Stimulated activated CD4-positive, alpha-beta T cell treated with anti-CD3 and anti-CD28 coated beads, Interleukin-4, amount 100 ng/mL, for 48 hours (primary cell): ENCODE measurements around the gene GAB1.

ENCODE experiments used
- DNase-seq, 2 donors: peaks; one replicate each; pipeline ENCODE4 v3.0.0-alpha.2; 2020; ENCODE audit warnings: low read depth in 2 of 2

GAB1 gene

DNA sequence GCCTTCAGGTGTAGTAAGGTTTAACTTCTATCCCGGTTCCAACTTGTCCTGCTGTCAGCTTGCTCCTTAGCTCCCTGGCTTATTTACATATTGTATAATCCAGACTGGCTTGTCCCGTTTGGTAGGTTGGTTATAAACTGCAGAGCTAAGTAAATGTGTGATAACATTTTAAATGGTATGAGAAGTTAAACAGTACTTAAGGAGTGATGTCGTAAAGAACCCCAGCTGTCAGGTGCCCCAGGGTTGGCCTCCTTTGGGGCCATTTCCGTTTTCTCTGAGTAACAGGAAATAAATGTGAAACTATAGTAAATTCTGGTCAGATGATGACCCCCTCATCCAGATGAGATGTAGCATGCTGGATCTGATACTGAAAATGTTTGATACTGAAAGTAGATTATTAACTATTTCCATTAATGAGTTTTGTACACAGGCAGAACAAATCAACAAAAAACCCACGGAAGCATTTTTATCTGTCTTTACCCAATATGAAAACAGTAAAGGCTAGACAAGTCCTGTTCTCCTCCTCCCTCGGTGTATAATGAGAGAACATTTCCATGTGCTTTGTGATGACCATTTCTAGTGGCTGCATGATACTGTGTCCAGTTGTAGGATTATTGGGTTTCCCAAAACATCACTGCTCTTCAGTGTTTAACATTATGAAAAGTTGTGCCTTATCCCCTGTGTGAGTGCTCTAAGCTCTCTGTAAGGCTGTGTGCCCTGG is 22.4 kb downstream of the GAB1 start:
- peak in 1 of 2 donors; percentile 16 for DNase-seq

DNA sequence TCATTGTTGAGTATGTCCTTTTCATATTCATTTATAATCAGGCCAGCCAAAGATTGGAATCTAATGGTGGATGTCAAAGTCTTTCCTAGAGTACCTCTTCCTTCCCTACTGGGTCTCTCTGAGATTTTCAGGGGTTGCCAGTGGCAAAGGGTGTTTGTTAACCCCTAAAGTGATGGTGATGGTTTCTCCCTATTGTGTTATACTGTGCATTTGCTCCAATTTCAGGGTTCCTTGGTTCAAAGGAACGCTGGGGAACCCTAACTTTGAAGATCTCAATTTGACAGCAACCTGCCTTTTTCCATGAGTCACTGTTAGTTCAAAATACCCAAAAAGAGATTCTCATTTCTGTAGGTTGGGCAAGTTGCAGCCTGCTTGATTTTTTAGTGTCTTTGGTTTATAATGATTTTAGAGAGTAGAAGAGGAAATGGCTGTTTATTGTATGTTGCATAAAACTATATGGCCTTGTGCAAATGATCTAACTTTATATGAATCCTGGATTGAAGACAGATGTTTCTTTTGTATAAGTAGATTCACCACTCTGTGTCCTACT is 23.0 kb downstream of the GAB1 start:
- no peak for DNase-seq

DNA sequence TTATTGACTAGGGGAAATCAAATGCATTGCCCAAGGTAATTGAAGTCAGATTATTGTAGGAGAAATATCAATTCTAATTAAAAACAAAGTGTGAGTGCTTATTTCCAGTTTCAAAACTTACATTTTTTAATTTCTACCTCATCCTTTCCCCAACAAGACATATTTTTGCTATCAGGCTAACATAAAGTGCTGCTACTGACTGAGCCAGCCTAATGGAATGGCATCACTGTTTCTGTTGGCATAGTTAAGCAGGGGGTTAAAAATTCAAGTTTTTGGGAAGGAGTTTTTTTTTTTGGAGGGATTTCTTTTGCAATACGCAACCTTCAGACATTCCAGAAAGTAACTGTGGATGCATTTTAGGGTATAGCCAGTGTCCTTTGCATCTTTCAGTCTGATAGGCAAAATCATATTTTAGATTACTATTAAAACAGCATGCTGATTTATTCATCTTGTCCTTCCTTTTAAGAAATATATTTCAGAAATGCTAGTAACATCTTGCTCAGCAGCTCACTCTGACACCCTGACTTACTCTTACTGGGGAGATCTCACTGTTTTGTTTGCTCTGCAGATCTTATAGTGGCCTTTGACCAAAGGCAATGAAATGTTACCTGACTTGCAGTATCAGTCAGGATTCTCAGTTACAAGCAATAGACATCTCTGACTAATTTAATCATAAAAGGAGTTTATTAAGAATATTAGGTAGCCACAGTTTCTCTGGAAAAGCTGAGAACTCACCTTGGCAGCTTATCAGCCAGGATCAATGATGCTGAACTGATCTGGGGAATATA is 24.4 kb downstream of the GAB1 start:
- DNase-seq, result no peak

DNA sequence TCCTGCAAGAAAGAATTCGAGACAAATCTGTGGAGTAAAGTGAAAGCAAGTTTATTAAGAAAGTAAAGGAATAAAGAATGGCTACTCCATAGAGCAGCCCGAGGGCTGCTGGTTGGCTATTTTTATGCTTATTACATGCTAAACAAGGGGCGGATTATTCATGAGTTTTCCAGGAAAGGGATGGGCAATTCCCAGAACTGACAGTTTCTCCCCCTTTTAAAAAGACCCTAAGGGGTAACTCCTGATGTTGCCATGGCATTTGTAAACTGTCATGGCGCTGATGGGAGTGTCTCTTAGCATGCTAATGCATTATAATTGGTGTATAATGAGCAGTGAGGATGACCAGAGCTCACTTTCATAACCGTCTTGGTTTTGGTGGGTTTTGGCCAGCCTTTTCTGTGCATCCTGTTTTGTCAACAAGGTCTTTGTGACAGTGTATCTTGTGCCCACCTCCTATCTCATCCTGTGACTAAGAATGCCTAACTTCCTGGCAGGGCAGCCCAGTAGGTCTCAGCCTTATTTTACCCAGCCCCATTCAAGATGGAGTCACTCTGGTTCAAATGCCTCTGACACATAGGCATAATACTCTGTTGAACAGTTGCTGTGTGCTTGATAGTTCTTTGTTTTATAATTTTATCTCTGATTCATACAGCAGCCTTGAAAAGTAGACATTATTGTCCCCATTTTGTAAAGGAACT is 25.8 kb downstream of the GAB1 start:
- DNase-seq, result no peak

DNA sequence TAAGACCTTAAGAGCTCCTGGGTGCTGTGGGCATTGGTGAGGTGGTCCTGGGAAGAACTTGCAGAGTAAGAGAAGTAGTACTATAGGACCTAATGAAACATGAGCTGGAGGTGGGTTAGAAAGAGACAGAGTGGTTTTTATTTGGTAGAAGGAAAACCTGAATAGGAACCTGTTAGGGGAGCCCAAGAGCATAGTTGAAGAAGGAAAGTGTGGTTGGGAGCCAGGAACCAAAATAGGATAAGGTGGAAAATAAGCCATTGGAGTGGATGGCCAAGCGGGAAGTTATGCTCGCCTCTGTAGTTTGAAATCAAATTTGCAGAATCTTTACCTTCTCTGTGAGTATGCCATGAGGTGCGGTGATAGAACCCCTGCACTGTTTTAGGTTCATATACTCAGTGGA is 26.7 kb downstream of the GAB1 start:
- no peak for DNase-seq

DNA sequence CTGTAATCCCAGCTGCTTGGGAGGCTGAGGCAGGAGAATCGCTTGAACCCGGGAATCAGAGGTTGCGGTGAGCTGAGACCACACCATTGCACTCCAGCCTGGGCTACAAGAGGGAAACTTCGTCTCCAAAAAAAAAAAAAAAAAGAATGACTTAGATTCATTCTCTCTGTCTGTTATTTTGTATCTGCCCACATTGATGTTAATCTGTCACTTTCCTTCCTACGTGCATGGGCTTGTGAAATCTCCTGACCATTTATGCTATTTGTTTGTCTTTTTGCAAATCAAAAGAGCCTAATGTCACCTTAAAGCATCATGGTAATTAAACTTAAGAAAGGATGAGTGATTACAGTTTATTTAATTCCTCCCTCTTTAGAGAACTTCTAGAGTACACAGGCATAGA is 27.4 kb downstream of the GAB1 start:
- DNase-seq, result no peak

DNA sequence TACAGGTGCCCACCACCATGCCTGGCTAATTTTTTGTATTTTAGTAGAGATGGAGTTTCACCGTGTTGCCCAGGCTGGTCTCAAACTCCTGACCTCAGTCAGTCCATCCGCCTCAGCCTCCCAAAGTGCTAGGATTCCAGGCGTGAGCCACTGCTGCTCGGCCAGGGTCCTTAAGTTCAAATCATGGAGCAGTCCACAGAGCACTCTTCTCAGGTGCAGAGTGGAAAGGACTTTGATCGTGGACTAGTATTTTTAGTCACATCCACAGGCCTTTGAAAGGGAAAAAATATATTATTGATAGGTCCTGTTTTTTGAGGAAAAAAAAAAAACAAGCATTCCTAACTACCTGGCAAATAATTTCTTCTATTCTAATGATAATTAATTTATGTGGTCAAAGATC is 31.2 kb downstream of the GAB1 start:
- DNase-seq, result no peak

DNA sequence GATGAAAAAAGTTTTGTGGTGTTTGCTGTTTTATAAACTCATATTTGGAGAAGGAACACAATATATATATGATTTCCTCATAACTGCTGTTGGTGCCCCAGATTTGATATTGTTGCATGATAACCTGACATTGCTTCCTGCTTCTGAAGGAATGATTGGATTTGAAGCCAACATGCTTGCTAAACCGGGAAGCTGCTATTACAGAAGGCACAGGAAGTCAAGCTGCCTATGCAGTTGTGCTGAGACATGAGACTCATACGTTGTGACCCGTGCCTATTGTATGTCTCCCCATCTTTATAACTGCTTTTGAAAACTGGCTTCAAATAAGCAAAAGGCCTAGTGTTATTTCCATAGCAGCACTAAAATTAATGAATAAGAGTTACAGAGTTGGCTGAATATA is 32.9 kb downstream of the GAB1 start:
- DNase-seq, result no peak

DNA sequence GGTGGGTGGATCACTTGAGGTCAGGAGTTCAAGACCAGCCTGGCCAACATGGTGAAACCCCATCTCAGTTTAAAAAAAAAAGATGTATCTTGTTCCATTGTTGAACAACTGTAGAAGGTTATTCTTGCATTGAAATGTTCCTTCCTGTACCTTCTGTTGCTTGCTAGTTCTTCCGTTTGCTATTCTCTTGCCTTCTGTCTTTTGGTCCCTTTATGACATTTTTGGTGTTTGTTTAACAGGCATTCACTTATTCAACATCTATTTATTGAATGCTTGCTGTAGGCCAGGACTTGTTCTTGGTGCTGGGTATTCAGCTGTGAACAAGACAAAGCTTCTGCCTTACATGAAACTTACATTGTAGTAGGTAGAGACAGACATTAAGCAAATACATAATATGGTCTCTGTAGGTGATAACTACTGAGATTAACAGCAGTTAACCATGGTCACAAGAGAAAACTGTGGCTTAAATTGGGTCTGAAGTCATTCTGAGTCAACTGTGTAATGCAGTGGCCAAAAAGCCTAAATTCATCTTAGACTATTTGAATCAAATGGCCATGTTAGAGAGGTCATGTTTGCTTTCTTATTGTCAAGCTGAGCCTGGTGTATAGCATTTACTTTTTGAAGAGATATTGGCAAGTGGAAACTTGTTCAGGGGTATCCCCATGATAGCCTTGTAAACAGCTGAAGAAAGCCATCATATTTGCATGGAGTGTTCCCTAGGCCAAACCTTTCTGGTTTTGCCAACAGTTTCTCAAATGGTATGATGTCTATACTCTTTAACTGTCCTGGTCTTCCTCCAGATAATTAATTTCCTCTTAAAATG is 35.6 kb downstream of the GAB1 start:
- DNase-seq, result no peak

DNA sequence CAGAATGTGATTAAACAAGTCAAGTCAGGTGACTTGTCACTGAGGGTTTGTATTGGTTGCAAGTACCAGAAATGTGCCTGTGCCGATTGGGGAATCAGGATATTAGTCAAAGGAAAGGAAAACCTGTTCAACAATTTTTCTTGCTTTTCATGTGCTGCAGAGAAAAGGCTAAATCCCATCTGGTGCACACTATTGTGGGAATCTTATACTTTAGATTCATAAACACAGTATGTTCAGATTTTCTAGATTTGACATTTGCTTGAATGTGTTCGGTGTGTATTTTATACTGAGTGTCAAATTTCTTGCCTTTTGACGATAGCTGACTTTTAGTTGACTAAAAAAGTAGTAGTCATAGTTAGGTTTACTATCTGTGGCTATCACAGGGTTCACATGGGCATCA is 37.6 kb downstream of the GAB1 start:
- no peak for DNase-seq

DNA sequence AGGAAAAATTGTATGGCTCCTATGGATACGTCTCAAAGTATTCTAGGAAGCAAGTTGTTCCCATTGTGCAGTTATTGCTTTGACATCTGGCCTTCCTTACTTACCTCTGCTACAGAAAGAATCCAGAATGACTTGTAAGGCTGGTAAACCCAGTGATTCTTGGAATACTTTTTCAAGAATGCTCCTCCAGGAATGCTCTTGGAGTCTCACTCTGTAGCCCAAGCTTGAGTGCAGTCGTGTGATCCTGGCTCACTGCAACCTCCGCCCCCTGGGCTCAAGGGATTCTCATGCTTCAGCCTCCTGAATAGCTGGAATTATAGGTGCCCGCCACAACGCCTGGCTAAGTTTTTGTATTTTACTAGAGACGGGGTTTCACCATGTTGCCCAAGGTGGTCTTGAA is 38.1 kb downstream of the GAB1 start:
- no peak for DNase-seq

DNA sequence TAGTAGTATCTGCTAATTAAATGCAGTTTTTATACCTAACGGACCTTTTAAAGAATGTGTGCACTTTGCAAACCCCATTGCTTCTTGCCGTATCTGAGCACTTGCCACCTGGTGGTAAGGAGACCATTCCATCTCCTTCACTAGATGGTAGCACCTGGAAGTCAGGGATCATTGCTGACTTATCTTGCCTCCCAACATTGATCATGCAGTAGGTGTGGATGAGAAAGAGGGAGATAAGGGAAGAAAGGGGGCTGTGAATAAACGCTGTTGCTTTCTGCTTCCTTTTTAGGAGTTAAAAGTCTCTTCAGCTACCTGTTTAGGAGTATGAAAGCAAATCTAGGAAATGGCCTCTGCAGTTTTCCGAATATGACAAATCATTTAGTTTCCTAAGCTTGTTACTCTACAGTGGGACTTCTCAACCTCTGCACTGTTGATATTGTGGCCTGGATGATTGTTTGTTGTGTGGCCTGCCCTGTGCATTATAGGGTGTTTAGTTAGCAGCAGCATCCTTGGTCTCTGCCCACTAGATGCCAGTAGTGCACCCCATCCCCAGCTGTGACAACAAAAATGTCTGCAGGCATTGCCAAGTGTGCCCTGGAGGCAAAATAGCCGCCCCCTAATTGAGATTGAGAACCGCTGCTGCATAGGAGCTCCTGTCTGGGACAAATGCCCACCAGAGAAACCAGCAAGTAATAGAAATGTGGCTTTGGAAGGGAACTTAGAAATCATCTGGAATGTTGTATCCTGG is 38.8 kb downstream of the GAB1 start:
- DNase-seq, result no peak

DNA sequence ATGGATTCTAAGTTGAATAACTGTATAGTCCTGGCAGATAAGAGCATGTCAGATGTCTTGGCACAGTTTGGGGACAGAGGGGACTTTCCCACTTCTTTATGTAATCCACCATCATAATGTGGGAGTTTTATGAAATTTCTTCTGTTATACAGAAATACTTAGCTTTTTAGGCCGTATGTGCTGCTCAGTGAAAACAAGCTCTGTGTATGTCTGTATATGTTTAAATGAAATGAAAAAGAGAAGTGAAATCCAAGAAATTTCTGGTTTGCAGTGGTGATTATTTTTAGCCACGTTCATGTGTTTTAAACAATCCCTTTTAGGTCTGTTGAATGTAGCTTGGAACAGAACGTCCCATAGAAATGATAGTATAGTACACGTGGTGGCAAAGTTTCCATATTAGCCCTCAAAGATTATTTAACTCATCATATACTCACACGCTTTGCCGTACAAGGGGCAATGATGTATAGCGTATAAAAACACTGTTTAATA is 41.0 kb downstream of the GAB1 start:
- no peak for DNase-seq

DNA sequence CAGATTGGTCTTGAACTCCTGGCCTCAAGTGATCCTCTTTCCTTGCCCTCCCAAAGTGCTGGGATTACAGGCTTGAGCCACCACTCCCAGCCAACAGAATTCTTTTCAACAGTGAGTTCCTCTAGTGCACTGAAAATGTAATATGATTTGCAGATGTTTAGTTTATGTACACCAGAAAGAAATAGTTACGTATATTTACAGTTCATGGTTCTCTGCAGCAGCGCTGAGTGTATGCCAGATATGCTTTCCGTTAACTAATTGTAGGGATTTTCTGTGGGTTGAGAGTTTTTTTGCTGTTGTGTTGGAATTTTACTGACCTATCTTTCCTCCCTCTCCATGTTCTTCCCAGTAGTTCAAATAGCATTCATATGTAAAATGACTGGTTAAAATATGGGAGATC is 44.0 kb downstream of the GAB1 start:
- no peak for DNase-seq

DNA sequence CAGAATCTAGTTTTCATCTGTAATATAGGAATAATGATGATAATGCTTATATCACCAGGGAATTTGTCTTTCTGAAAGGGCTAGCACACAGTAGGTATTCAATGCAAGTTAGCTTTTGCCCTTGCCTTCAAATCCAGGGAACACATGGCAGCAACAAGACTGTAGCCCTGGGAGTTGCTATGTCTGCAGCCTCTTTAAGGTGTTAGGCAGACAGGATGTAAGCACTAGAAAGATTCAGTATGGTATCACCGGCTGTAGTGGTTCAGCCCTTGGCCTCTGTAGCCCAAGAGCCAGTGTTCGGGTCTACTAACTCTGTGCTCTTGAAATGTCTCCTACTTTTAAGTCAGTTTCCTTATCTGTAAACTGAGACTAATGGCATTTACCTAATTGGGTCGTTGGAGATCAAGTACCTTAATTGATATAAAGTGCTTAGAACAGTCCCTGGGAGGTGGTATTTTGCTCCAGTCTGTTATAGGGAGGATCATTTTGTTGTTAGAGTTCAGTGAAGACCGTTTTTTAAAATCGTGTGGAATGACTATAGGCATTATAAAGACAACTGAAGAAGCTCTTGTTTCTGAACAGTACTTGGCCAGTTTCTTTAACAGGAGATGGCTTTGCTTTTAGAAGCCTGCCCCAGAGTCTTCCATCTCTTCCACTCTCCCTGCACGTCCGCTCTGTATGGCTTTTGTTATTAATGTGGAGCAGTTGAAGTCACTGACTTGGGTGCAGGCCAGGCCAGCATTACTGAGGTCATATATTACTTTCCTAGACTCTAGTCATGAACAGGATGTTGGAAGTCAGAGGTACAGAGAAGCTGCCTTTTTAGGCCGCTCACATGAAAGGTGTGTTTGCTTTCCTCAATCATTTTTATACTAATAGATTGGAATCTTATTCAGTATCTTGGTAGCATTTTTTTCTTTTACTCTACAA is 44.8 kb downstream of the GAB1 start:
- no peak for DNase-seq

DNA sequence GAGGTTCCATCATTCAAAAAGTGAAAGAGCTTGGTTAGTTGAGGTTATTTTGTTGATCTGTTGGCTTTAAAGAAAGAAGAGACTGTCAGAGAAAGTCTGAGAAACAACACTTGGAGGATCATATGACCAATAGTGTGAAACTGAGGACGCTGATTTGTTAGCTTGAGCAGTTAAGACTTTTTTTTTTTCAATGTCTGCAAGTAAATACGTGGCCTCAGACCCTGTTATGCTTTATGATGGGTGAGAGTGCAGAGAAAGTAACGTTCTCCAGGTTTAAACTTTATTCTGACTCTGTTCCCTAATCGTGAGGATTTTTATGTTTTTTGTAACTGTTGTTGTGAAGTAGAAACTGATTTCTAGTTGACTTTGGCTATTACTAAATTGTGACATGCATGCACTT is 45.9 kb downstream of the GAB1 start:
- DNase-seq, result no peak

DNA sequence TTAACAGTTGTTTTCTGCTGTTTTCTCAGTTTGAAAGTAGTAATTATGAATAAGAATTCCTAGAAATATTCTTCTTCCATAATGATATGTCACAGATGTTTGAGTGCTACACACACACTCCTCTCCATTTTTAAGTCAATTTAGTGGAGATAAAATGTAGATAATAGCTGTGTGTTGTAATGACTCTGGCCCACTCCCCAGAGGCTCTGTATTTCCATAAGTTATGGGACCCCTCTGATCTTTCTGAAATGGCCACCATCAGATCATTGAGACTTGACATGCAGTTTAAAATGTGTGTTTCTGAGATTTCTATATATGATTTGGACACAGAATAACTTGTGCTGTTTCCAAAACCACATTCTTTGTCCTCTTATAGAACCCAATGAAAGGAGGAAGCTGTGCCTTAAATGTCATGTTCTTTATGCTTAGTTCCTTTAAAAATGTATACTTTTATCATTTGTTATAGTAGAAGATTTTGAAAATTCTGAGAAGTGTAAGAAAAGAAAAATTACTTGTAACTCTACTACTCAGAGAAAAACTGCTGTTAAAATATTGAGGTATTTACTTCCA is 46.4 kb downstream of the GAB1 start:
- no peak for DNase-seq

DNA sequence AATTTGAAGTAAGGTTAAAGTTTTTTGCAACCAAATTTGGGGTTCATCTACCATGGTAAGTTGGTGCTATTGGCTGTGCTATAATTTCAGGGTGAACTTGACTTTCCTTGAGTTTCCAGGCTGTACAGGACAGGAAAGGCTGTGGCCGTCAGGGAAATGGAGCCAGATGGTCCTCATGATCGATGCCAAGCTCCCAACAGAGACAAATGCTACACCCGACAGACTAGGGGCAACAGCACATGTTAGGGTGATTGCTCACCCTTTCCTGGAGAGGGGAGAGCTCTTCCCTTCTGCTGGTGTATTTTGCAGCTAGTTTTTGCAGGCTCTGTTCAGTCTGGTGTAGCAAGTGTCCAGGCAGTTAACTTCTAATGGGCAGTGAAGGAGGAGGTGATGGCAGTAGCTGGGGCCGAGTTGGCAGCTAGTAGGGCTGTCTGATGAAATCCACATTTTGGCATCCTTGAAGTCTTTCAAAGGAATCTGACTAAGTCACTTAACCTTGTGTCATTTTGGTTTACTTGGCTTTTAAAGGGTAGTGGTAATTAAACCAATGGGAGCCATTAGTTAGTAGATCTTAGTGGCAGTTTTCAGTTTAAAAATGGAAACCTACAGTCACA is 47.8 kb downstream of the GAB1 start:
- DNase-seq, result no peak

DNA sequence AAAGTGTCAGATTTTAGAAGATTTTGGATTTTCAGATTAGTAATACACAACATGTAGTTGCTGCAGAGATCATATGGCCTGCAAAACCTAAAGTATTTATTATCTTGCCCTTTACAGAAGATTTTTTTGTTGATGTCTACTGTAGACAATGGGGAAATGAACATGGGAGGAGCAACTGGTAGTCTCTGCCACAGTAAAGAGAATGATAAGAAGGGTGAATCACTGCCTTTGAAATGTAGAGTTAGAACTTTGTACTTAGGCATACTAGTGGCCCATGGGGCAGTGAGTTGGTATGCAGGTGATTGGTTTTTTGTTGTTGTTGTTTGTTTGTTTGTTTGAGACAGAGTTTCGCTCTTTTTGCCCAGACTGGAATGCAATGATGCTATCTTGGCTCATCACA is 50.1 kb downstream of the GAB1 start:
- no peak for DNase-seq
